Esophagus (tissue), 2 donors: ENCODE data around the gene CAP2. TPM values are rescaled to one million over a fixed set of nuclear protein-coding genes. Genes with fewer than 3 reads are reported as not detected.

Experiments used
- H3K27ac ChIP-seq, 2 donors: one replicate each; pipeline ENCODE4 v1.5.1; 2013; ENCODE audit warnings: low read depth in 2 of 2, mild to moderate bottlenecking in 2 of 2, inconsistent platforms in 1 of 2, low read length in 1 of 2, moderate library complexity in 1 of 2
- H3K27me3 ChIP-seq, 2 donors: one replicate each; pipeline ENCODE4 v1.6.1; 2013; ENCODE audit warnings: low read length in 2 of 2, control low read depth in 1 of 2, mild to moderate bottlenecking in 1 of 2; ENCODE audit not compliant: insufficient read depth in 2 of 2, control insufficient read depth in 1 of 2
- H3K36me3 ChIP-seq, 2 donors: one replicate each; pipeline ENCODE4 v1.6.1; 2013; ENCODE audit warnings: low read length in 1 of 2; ENCODE audit not compliant: control insufficient read depth in 2 of 2, insufficient read depth in 2 of 2
- H3K4me1 ChIP-seq, 2 donors: one replicate each; pipeline ENCODE4 v1.6.1; 2013; ENCODE audit warnings: low read length in 1 of 2; ENCODE audit not compliant: control insufficient read depth in 2 of 2, insufficient read depth in 2 of 2
- H3K4me3 ChIP-seq, 2 donors: one replicate each; pipeline ENCODE4 v1.5.1; 2013; ENCODE audit warnings: low read length in 2 of 2, mild to moderate bottlenecking in 2 of 2, low read depth in 1 of 2, moderate library complexity in 1 of 2
- H3K9me3 ChIP-seq, 2 donors: one replicate each; pipeline ENCODE4 v1.6.1; 2013; ENCODE audit warnings: mild to moderate bottlenecking in 2 of 2, low read depth in 1 of 2, low read length in 1 of 2, moderate library complexity in 1 of 2; ENCODE audit not compliant: control insufficient read depth in 2 of 2, insufficient read depth in 1 of 2
- WGBS, 2 donors: extraction: QIAGEN DNeasy Blood & Tissue Kit; methylation state at CpG; one replicate each; pipeline ENCODE4 v1.1.7; 2013; 5-methylcytosine and 5-hydroxymethylcytosine counted together
- polyA plus RNA-seq, 2 donors: library from polyadenylated mRNA; stranded (reverse); fragments of 200-250 nt; gene quantifications; one replicate each; pipeline ENCODE4 v1.2.3, GENCODE V29; 2013
- donor health status: healthy with polysubstance abuse.
- donor health status: Bipolar disorder and iron deficiency.

The CAP2 gene
- polyA plus RNA-seq, 2 donors, result 4.8 to 5.7 TPM

DNA sequence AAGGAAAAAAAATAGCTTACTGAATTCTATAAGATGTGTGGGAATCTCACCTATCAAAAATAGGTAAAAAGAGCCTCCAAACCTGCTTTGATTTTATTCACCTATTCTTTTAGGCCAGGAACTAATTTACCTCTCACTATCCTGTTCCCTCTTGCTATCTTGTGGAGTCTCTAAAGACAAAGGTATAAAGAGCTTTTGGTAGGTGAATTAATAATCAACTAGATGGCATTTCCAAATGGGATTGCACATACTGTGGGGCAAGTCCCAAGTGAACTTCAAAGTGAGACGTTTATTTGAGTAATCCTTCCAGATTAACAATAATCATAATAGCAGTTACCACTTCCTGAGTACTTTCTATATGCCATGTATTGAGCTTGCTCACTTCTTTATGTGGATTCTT, 209.5 kb downstream of the CAP2 start:
- Histone ChIP-seq H3K27ac (no peak overlapping the region), H3K36me3 (peaks cover 3% of the 10 kb centered on the region in 2 donors), H3K27me3 (no peaks in the 10 kb centered on the region), H3K9me3 (no peaks in the 10 kb centered on the region), H3K4me3 (no peak overlapping the region), H3K4me1 (peaks cover 2 to 5% of the 10 kb centered on the region in 2 donors)
- WGBS, 2 donors, result 6 to 8% methylated on average over 1 of the region's 1 CpG

DNA sequence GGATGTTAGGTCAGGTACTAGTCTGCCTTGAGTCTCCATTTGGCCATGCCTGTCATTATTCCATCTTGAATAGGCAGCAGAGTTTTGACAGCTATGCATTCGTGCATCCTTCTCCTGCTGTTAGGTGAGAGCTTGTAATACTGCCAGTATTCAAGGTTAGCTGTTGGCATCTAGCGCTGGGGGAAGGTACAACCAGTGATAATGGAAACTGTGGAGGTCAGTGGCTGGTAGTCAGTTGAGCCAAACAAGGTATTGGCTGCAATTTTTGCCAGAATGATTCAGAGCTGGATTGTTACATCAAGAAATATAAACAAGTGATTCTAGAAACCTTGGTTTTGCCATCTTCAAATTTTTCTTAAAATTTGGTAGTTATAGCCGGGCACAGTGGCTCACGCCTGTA, 213.2 kb downstream of the CAP2 start:
- H3K9me3 ChIP-seq, result no peaks in the 10 kb centered on the region
- H3K4me3 ChIP-seq, result no peak overlapping the region
- peaks cover 2 to 5% of the 10 kb centered on the region in 2 donors for H3K4me1 ChIP-seq
- 90 to 92% methylated on average over 4 of the region's 4 CpGs for WGBS, 2 donors
- no peak overlapping the region for H3K27ac ChIP-seq
- no peaks in the 10 kb centered on the region for H3K27me3 ChIP-seq
- H3K36me3 ChIP-seq, result peaks cover 3% of the 10 kb centered on the region in 2 donors

Other genes starting within 250 kb of the CAP2 start
- 1 to 10 TPM in 1 of 2 donors, under 1 TPM in 1; 0.51 to 1.3 TPM for gene RBM24, start 112.2 kb upstream of the CAP2 start, polyA plus RNA-seq
- gene FAM8A1, start 206.7 kb downstream of the CAP2 start, polyA plus RNA-seq, result 1 to 10 TPM; 5.7 to 7.1 TPM